H1 (cell line): ENCODE data around the gene NBL1. TPM values are rescaled to one million over a fixed set of nuclear protein-coding genes. Genes with fewer than 3 reads are reported as not detected.

Experiments used
- CTCF ChIA-PET: fragments of 300-600 bp; sonication (Branson Sonifier 250); formaldehyde crosslinking; loops from one replicate; lab custom pipeline; 2021; ENCODE audit not compliant: partially characterized antibody; lab: Charles Lee
- POLR2A ChIA-PET: fragments of 300-600 bp; sonication (Branson Sonifier 250); formaldehyde crosslinking; loops from one replicate; lab custom pipeline; 2021; ENCODE audit warnings: inconsistent platforms; ENCODE audit not compliant: partially characterized antibody; lab: Charles Lee
- DNase-seq, 2 experiments: peaks; one replicate each; pipeline versions ENCODE4 v3.0.0 to v3.0.0-alpha.2; 2010 to 2022; ENCODE audit warnings: low spot score in 2 of 2, low read depth in 1 of 2, mixed read lengths in 1 of 2
- FAIRE-seq: peaks from 2 replicates; lab custom pipeline; 2011; peaks lifted over from hg19 to GRCh38; lab: Jason Lieb, UNC
- H2AFZ ChIP-seq: 2 replicates; pipeline ENCODE4 v1.8.1; 2012; ENCODE audit warnings: low read length, inconsistent platforms
- H2AK5ac ChIP-seq: 2 replicates; pipeline ENCODE4 v1.6.1; 2013; ENCODE audit warnings: low read depth, low read length
- H2BK120ac ChIP-seq: replicated peaks from 2 replicates; pipeline ENCODE3; 2013; ENCODE audit warnings: low read depth, low read length, inconsistent platforms
- H2BK12ac ChIP-seq: 2 replicates; pipeline ENCODE4 v1.6.1; 2013; ENCODE audit warnings: low read depth, low read length
- H2BK15ac ChIP-seq: 2 replicates; pipeline ENCODE4 v1.6.1; 2013; ENCODE audit warnings: low read length
- H2BK20ac ChIP-seq: 2 replicates; pipeline ENCODE4 v1.6.1; 2013; ENCODE audit warnings: low read length
- H2BK5ac ChIP-seq: 2 replicates; pipeline ENCODE4 v1.6.1; 2013; ENCODE audit warnings: low read depth, low read length
- H3K14ac ChIP-seq: 2 replicates; pipeline ENCODE4 v1.6.1; 2013; ENCODE audit warnings: inconsistent platforms; ENCODE audit not compliant: insufficient read length
- H3K18ac ChIP-seq: 2 replicates; pipeline ENCODE4 v1.6.1; 2013; ENCODE audit warnings: low read length; ENCODE audit errors: extremely low read depth
- H3K23ac ChIP-seq: 2 replicates; pipeline ENCODE4 v1.6.1; 2013; ENCODE audit warnings: inconsistent platforms; ENCODE audit not compliant: insufficient read length
- H3K23me2 ChIP-seq: 2 replicates; pipeline ENCODE4 v1.6.1; 2013; ENCODE audit warnings: low read depth, low read length
- H3K27ac ChIP-seq: 2 replicates; pipeline ENCODE4 v1.6.1; 2011; ENCODE audit warnings: low read depth, low read length, inconsistent platforms
- H3K27me3 ChIP-seq, 4 experiments: replicated peaks in 1 of 4; 1 replicate in 1 of 4; 2 replicates in 3 of 4; pipeline versions ENCODE4 v1.6.1 to v1.8.1; 2011 to 2013; ENCODE audit warnings: low read length in 3 of 4, mild to moderate bottlenecking in 3 of 4, inconsistent platforms in 2 of 4, mixed read lengths in 2 of 4, moderate library complexity in 1 of 4; ENCODE audit not compliant: control insufficient read depth in 3 of 4, insufficient read depth in 3 of 4; ENCODE audit errors: extremely low read depth in 1 of 4
- H3K36me3 ChIP-seq, 4 experiments: 2 replicates each; pipeline versions ENCODE4 v1.6.1 to v1.8.1; 2011 to 2013; ENCODE audit warnings: mild to moderate bottlenecking in 4 of 4, low read length in 3 of 4, moderate library complexity in 2 of 4, control low read depth in 1 of 4, inconsistent platforms in 1 of 4; ENCODE audit not compliant: insufficient read depth in 4 of 4, control insufficient read depth in 2 of 4
- H3K4ac ChIP-seq: replicated peaks from 2 replicates; pipeline ENCODE3; 2013; ENCODE audit warnings: low read length, low read depth, mixed read lengths, inconsistent platforms; ENCODE audit not compliant: insufficient read length
- H3K4me1 ChIP-seq, 4 experiments: replicated peaks in 1 of 4; 1 replicate in 1 of 4; 2 replicates in 3 of 4; pipeline versions ENCODE4 v1.6.1 to v1.8.1; 2011 to 2013; ENCODE audit warnings: low read length in 3 of 4, inconsistent platforms in 2 of 4, mixed read lengths in 1 of 4; ENCODE audit not compliant: insufficient read depth in 4 of 4, control insufficient read depth in 3 of 4
- H3K4me2 ChIP-seq, 2 experiments: 2 replicates each; pipeline versions ENCODE4 v1.6.1 to v1.8.1; 2011 to 2013; ENCODE audit warnings: low read depth in 2 of 2, low read length in 2 of 2, control low read depth in 1 of 2, inconsistent platforms in 1 of 2, mild to moderate bottlenecking in 1 of 2; ENCODE audit not compliant: insufficient read depth in 1 of 2
- H3K4me3 ChIP-seq, 4 experiments: fragments of 200-600, 300-600 bp in 1 of 4; sonication (generic), shearing (Covaris generic), sonication (Bioruptor Twin) in 1 of 4; 2 replicates each; pipeline versions ENCODE4 v1.5.1 to v1.8.1; 2011 to 2016; ENCODE audit warnings: low read length in 4 of 4, low read depth in 3 of 4, control low read depth in 2 of 4, inconsistent platforms in 2 of 4, mild to moderate bottlenecking in 2 of 4, mixed read lengths in 1 of 4, moderate library complexity in 1 of 4; ENCODE audit not compliant: insufficient read depth in 2 of 4; ENCODE audit errors: extremely low read depth in 1 of 4
- H3K56ac ChIP-seq: replicated peaks from 2 replicates; pipeline ENCODE3; 2013; ENCODE audit warnings: low read depth, mild to moderate bottlenecking, mixed read lengths, low read length, inconsistent platforms; ENCODE audit not compliant: insufficient read length
- H3K79me1 ChIP-seq: 2 replicates; pipeline ENCODE4 v1.6.1; 2013; ENCODE audit warnings: low read depth, low read length, control low read depth
- H3K79me2 ChIP-seq, 2 experiments: 2 replicates each; pipeline versions ENCODE4 v1.6.1 to v1.8.1; 2012 to 2013; ENCODE audit warnings: low read length in 2 of 2, mild to moderate bottlenecking in 2 of 2, inconsistent platforms in 1 of 2; ENCODE audit not compliant: insufficient read depth in 2 of 2, control insufficient read depth in 1 of 2
- H3K9ac ChIP-seq, 4 experiments: replicated peaks in 1 of 4; 1 replicate in 1 of 4; 2 replicates in 3 of 4; pipeline versions ENCODE4 v1.6.1 to v1.8.1; 2011 to 2013; ENCODE audit warnings: low read depth in 3 of 4, low read length in 3 of 4, control low read depth in 2 of 4, mild to moderate bottlenecking in 2 of 4, moderate library complexity in 2 of 4, inconsistent platforms in 1 of 4; ENCODE audit errors: extremely low read depth in 1 of 4
- H3K9me3 ChIP-seq, 2 experiments: 2 replicates each; pipeline versions ENCODE4 v1.6.1 to v1.8.1; 2012 to 2013; ENCODE audit warnings: mild to moderate bottlenecking in 2 of 2, moderate library complexity in 2 of 2, control low read depth in 1 of 2, inconsistent platforms in 1 of 2, low read depth in 1 of 2, low read length in 1 of 2, mixed read lengths in 1 of 2; ENCODE audit not compliant: insufficient read depth in 2 of 2
- H4K20me1 ChIP-seq, 2 experiments: replicated peaks in 1 of 2; 2 replicates each; pipeline versions ENCODE3 to v1.8.1; 2011 to 2013; ENCODE audit warnings: inconsistent platforms in 2 of 2, low read length in 2 of 2, mild to moderate bottlenecking in 1 of 2; ENCODE audit not compliant: insufficient read depth in 2 of 2, control insufficient read depth in 1 of 2
- H4K5ac ChIP-seq: 2 replicates; pipeline ENCODE4 v1.6.1; 2013; ENCODE audit warnings: low read length, low read depth, mixed read lengths, inconsistent platforms; ENCODE audit not compliant: insufficient read length
- H4K8ac ChIP-seq: 2 replicates; pipeline ENCODE4 v1.8.0; 2013; ENCODE audit warnings: mild to moderate bottlenecking, moderate library complexity, low read length, inconsistent platforms; ENCODE audit not compliant: insufficient read depth; ENCODE audit errors: extremely low read depth
- H4K91ac ChIP-seq: replicated peaks from 2 replicates; pipeline ENCODE3; 2013; ENCODE audit warnings: low read length, mixed read lengths, inconsistent platforms; ENCODE audit not compliant: insufficient read length
- SAP30 ChIP-seq: fragments of 300-600 bp; sonication (generic); IDR thresholded peaks from 2 replicates; pipeline ENCODE4 v1.7.1; 2012; ENCODE audit warnings: low read length, moderate library complexity, mild to moderate bottlenecking, inconsistent platforms; ENCODE audit not compliant: insufficient read depth, insufficient replicate concordance
- SP1 ChIP-seq: IDR thresholded peaks from 2 replicates; pipeline ENCODE4 v1.6.1; 2011; ENCODE audit warnings: low read depth, low read length
- SP2 ChIP-seq: IDR thresholded peaks from 2 replicates; pipeline ENCODE4 v1.6.1; 2012; ENCODE audit warnings: mild to moderate bottlenecking, low read length, inconsistent platforms
- TBP ChIP-seq: IDR thresholded peaks from 2 replicates; pipeline ENCODE4 v1.6.1; 2011; ENCODE audit warnings: low read depth, low read length, improper control_type of control experiment
- WGBS, 2 experiments: shearing (Covaris generic) in 1 of 2; methylation state at CpG; one replicate each; pipeline versions ENCODE4 v1.1.6 to v1.1.7; 2013 to 2015; ENCODE audit warnings: low lambda C conversion rate in 2 of 2, mixed read lengths in 2 of 2, inconsistent platforms in 1 of 2, low coverage in 1 of 2, missing lambda C conversion rate in 1 of 2; ENCODE audit not compliant: insufficient replicate concordance in 2 of 2, insufficient coverage in 1 of 2, insufficient read length in 1 of 2; ENCODE audit errors: extremely low coverage in 1 of 2, missing lambda C conversion rate in 1 of 2; 5-methylcytosine and 5-hydroxymethylcytosine counted together
- polyA plus RNA-seq, 7 experiments: library from polyadenylated mRNA; depleted of rRNA in 3 of 7; stranded (reverse) in 5 of 7; unstranded in 2 of 7; fragments of >200 nt in 5 of 7; fragments of 200-250 nt in 2 of 7; gene quantifications; 1 replicate in 5 of 7; 2 replicates in 1 of 7; 4 replicates in 1 of 7; pipeline versions ENCODE4 v1.2.1 to v1.2.3, GENCODE V29; 2011 to 2013; ENCODE audit warnings: missing spikeins in 2 of 7, mixed read lengths in 2 of 7
- total RNA-seq: library from RNA; stranded (reverse); fragmentation: NEBNext Ultra II Directional; extraction: Animal tissue kit (Norgen Biotek cat#: 25700); gene quantifications from 2 replicates; pipeline ENCODE4 v1.2.1, GENCODE V29; 2021
- TF ChIP-seq, protein P1 (sequence below), 3 experiments: IDR thresholded peaks; 1 replicate in 2 of 3; 2 replicates in 1 of 3; pipeline versions ENCODE4 v1.5.1 to v1.6.1; 2011; ENCODE audit warnings: low read length in 3 of 3, mild to moderate bottlenecking in 3 of 3, inconsistent platforms in 2 of 3, low read depth in 1 of 3, moderate library complexity in 1 of 3; ENCODE audit not compliant: insufficient read depth in 1 of 3; ENCODE audit errors: control extremely low read depth in 1 of 3

Gene NBL1
- total and polyA plus RNA-seq, 2 of the 8 experiments (the other 6 are each of a cell fraction or from before 2014, with no cell fraction given), result 8.7 to 9.7 TPM

DNA sequence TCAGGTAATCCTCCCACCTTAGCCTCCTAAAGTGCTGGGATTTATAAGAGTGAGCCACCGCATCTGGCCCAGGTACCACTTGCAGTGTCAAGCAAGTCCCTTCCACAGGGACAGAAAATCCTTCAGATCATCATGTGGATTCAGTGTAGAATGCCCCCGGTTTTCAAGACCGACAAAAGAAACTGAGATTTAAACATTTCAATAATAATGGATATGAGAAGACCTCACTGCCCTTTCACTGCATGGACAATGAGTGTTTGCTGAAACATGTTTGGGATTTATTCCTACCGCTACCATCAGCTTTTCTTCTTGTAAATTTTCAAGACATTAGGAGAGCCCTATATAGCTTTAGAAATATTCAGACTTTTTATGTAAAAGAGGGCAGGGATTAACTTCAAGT is 62.0 kb downstream of the NBL1 start:
- no peak overlapping the region for H2BK5ac ChIP-seq
- H3K4ac ChIP-seq, result no peak overlapping the region
- no peak overlapping the region for H3K4me2 ChIP-seq
- CTCF ChIA-PET, result interaction anchor here (0.6 to 9.8 kb wide), 11 partner anchors 9 to 444 kb away, joined by 3 to 127 read pairs (median 9); partner anchors contain the start of gene HTR6
- H2AK5ac ChIP-seq, result no peak overlapping the region
- no peak overlapping the region for H3K27ac ChIP-seq
- no peaks in the 10 kb centered on the region for H3K23me2 ChIP-seq
- no peak overlapping the region for H3K56ac ChIP-seq
- no peaks in the 10 kb centered on the region for H3K36me3 ChIP-seq
- H2AFZ ChIP-seq, result no peak overlapping the region
- no peak overlapping the region for H2BK20ac ChIP-seq
- no peak overlapping the region for H2BK12ac ChIP-seq
- TF ChIP-seq SAP30, result no peak
- TF ChIP-seq SP1, result no peak
- TF ChIP-seq, protein P1, sequence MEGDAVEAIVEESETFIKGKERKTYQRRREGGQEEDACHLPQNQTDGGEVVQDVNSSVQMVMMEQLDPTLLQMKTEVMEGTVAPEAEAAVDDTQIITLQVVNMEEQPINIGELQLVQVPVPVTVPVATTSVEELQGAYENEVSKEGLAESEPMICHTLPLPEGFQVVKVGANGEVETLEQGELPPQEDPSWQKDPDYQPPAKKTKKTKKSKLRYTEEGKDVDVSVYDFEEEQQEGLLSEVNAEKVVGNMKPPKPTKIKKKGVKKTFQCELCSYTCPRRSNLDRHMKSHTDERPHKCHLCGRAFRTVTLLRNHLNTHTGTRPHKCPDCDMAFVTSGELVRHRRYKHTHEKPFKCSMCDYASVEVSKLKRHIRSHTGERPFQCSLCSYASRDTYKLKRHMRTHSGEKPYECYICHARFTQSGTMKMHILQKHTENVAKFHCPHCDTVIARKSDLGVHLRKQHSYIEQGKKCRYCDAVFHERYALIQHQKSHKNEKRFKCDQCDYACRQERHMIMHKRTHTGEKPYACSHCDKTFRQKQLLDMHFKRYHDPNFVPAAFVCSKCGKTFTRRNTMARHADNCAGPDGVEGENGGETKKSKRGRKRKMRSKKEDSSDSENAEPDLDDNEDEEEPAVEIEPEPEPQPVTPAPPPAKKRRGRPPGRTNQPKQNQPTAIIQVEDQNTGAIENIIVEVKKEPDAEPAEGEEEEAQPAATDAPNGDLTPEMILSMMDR (IDR thresholded peaks at IDR 0.05; ENCODE audit: control extremely low read depth in 1 of 3, insufficient read depth in 1 of 3, low read depth in 1 of 3, low read length in 3 of 3), result no peak
- no peak for TF ChIP-seq TBP
- no peak for TF ChIP-seq SP2
- H4K91ac ChIP-seq, result no peak overlapping the region
- no peak overlapping the region for H3K18ac ChIP-seq
- H2BK15ac ChIP-seq, result no peak overlapping the region
- H3K79me2 ChIP-seq, result no peaks in the 10 kb centered on the region
- H4K20me1 ChIP-seq, result no peaks in the 10 kb centered on the region
- DNase-seq (no peak), FAIRE-seq (no peak)
- H2BK120ac ChIP-seq, result no peak overlapping the region
- no peaks in the 10 kb centered on the region; the same call in 1 of the 2 replicates for H3K79me1 ChIP-seq
- POLR2A ChIA-PET, result interaction anchor here (2.2 kb wide), 1 partner anchor 9 kb away, joined by 6 read pairs; no protein-coding TSS in a partner anchor
- H3K4me1 ChIP-seq, result peaks cover 0 to 8% (median 3%) of the 10 kb centered on the region in 4 experiments; a peak in 5 of 7 replicates
- H3K9me3 ChIP-seq, result no peaks in the 10 kb centered on the region
- H3K23ac ChIP-seq, result no peak overlapping the region
- no peaks in the 10 kb centered on the region for H3K27me3 ChIP-seq
- no peak overlapping the region for H3K4me3 ChIP-seq
- H3K14ac ChIP-seq, result no peak overlapping the region
- 87% methylated on average over 4 of the region's 4 CpGs; no CpG with 5 or more reads in 1 of the 2 experiments for WGBS, 2 experiments
- H4K5ac ChIP-seq, result no peak overlapping the region
- H3K9ac ChIP-seq, result no peak overlapping the region
- no peak overlapping the region for H4K8ac ChIP-seq
